HuH-7 (cell line): ENCODE results near the gene KHK.

Source experiments
- DNase-seq: peaks from one replicate; pipeline ENCODE4 v3.0.0; 2011; ENCODE audit warnings: low spot score

Gene KHK

GRCh38 chr2:27081984-27082772, 4.4 kb upstream of the KHK start:
- DNase-seq, result no peak

GRCh38 chr2:27082773-27083409, 3.7 kb upstream of the KHK start:
- DNase-seq, result no peak

DNA sequence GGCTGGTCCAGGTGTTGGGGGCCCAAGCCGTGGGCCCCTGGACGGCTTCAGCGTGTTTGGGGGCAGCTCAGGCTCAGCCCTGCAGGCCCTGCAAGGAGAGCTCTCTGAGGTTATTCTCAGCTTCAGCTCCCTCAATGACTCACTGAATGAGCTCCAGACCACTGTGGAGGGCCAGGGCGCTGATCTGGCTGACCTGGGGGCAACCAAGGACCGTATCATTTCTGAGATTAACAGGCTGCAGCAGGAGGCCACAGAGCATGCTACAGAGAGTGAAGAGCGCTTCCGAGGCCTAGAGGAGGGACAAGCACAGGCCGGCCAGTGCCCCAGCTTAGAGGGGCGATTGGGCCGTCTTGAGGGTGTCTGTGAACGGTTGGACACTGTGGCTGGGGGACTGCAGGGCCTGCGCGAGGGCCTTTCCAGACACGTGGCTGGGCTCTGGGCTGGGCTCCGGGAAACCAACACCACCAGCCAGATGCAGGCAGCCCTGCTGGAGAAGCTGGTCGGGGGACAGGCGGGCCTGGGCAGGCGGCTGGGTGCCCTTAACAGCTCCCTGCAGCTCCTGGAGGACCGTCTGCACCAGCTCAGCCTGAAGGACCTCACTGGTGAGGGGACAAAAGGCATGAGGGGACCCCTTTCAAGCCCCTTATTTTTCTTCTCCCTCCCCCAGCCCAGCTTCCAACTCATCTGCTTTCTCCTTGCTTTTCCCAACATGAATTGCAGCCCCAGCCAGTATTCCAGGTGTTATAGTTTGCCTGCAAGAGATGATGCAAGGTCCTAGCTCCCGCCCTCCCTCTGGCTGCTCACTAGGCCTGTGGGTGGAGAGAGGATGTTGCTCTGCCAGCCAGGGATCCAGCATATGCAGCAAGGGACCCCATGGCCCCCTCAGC, 2.9 kb upstream of the KHK start:
- DNase-seq, result peak; percentile 58

- no peak for DNase-seq
Measured at GRCh38 chr2:27084297-27085061, 2.1 kb upstream of the KHK start.

DNA sequence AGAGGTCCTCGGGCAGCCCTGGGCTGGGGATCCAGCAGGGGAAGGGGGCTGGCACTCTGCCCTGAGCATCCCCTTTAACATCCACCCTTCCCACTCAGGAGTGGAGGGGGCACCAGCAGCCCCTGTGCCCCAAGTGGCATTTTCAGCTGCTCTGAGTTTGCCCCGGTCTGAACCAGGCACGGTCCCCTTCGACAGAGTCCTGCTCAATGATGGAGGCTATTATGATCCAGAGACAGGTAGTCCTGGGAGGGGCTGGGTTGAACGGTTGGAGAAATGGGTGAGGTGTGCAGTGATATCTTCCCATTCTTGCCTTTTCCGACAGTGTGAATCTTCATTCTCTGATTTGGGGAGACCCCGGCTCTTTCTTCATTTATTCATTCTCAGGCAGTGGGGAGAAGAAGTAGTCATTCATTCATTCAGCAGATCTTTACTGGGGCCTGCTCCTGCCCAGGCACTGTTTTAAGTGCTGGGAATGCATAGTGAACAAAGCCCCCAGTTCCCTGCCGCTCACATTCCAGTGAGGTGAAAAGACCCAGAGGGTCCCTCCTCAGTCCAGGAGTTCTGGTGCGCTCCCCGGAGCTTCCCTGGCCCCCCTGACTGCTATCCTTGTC, 1.4 kb upstream of the KHK start:
- DNase-seq, result no peak

DNA sequence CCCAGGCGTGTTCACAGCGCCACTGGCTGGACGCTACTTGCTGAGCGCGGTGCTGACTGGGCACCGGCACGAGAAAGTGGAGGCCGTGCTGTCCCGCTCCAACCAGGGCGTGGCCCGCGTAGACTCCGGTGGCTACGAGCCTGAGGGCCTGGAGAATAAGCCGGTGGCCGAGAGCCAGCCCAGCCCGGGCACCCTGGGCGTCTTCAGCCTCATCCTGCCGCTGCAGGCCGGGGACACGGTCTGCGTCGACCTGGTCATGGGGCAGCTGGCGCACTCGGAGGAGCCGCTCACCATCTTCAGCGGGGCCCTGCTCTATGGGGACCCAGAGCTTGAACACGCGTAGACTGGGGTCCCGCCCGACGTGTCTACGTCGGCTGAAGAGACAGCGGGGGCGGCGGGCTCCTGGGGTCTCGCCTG, 891 bp upstream of the KHK start:
- DNase-seq, result peak; percentile 80

- peak; percentile 94 for DNase-seq
Measured at GRCh38 chr2:27086090-27086723, 365 bp upstream of the KHK start.

GRCh38 chr2:27087823-27088410, 1.3 kb downstream of the KHK start:
- no peak for DNase-seq

DNA sequence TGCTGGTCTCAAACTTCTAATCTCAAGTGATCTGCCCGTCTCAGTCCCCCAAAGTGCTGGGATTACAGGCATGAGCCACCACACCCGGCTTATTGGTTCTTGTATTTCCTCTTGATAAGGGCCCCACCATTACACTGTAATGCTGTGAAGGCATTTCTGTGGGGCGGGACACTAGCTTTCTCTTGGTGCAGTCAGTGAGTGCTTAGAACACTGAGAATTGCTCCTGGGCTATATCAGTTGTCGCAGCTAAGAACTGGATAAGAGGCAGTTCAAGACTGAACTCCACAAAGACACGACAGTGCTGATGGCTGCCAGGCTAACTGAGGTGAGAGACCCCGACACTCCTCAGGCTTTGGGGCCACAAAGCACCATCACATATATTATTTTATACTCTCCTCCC, 2.1 kb downstream of the KHK start:
- DNase-seq, result no peak

DNA sequence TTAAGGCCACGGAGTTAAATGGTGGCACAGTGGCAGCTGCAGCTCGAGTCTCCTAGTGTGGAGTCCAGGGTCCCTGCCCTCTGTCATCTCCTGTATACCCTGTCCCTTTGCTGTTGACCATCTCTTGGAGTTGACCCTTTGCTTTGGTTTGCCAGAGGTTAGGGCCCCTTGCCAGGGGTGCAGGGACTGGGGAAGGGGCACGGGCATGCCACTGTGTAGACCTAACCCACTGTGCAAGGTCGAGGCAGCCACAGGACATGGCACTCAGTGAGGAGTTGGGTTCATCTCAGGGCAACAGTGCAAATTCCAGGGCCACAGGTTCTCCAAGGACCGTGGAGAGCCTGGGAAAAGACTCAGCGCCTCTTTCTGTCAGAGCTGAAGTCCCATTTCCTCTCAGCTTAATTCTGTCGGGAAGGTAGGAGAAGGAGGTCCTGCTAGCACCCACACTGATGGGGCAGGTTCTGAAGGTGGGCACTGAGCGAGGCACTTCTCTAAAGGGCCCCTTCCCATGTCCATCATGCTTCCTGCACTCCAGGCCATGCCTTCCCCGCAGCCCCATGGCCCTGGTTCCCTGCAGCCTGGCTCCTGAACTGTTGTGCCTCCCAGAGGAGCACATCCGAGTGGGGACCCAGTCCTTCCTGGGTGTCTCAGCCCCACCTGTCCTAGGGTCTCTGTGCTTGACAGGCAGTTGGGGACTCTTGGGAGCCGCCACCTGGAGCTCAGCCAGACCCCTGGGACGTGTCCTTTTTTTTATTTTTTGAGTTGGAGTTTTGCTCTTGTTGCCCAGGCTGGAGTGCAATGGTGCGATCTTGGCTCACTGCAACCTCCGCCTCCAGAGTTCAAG, 2.8 kb downstream of the KHK start:
- DNase-seq, result no peak

- no peak for DNase-seq
Measured at GRCh38 chr2:27091746-27092695, 5.4 kb downstream of the KHK start.

- DNase-seq, result no peak
Measured at GRCh38 chr2:27092696-27093429, 6.3 kb downstream of the KHK start.

- peak; percentile 83 for DNase-seq
Measured at GRCh38 chr2:27093430-27094352, 7.1 kb downstream of the KHK start.

GRCh38 chr2:27094353-27094984, 7.9 kb downstream of the KHK start:
- DNase-seq, result no peak

DNA sequence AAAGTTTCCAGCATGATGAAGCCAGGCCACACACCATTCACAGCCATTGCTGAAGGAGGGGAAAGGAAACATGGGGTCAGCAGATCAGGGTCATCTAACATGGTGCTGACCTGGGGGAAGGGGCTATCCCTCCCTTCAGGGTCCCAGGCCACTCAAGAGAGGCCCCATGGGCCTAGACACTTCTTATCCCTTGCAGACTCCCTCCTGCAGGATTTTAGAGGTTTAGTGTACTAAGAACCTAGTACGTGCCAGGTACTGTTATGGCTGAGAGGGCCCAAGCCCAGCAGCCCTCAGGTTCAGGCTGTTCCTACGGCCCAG, 8.8 kb downstream of the KHK start:
- no peak for DNase-seq
